Neural cell (in vitro differentiated cells): ENCODE measurements around the gene HIBADH. TPM values are rescaled to one million over a fixed set of nuclear protein-coding genes. Genes with fewer than 3 reads are reported as not detected.

Experiments used
- H2AFZ ChIP-seq: fragments of 200-600, 300-800 bp; sonication (generic), shearing (Covaris generic); 2 replicates; pipeline ENCODE4 v1.6.0; 2014; ENCODE audit warnings: low read depth, mild to moderate bottlenecking, antibody characterized with exemption, low read length, moderate library complexity
- H3F3A ChIP-seq: fragments of 200-600 bp; shearing (Covaris generic); 2 replicates; pipeline ENCODE4 v1.6.1; 2016; ENCODE audit warnings: mild to moderate bottlenecking, moderate library complexity, mixed read lengths, antibody characterized with exemption, low read length; ENCODE audit not compliant: insufficient read depth, poor library complexity, severe bottlenecking
- H3K27ac ChIP-seq: fragments of 200-600, 300-800 bp; sonication (generic), shearing (Covaris generic); 2 replicates; pipeline ENCODE4 v1.5.1; 2014; ENCODE audit warnings: mild to moderate bottlenecking, low read length, moderate library complexity
- H3K27me3 ChIP-seq: fragments of 300-800, 200-600 bp; sonication (generic), shearing (Covaris generic); 2 replicates; pipeline ENCODE4 v1.6.0; 2014; ENCODE audit warnings: mild to moderate bottlenecking, low read depth, low read length, moderate library complexity; ENCODE audit not compliant: insufficient read depth
- H3K36me3 ChIP-seq: fragments of 300-800, 200-600 bp; sonication (generic), shearing (Covaris generic); 2 replicates; pipeline ENCODE4 v1.5.1; 2014; ENCODE audit warnings: mild to moderate bottlenecking, antibody characterized with exemption, low read length, moderate library complexity; ENCODE audit not compliant: insufficient read depth
- H3K4me2 ChIP-seq: fragments of 300-800, 200-600 bp; sonication (generic), shearing (Covaris generic); 2 replicates; pipeline ENCODE4 v1.6.0; 2014; ENCODE audit warnings: mild to moderate bottlenecking, low read length
- H3K4me3 ChIP-seq: fragments of 300-800, 200-600 bp; sonication (generic), shearing (Covaris generic); 2 replicates; pipeline ENCODE4 v1.5.1; 2014; ENCODE audit warnings: mild to moderate bottlenecking, low read length, moderate library complexity
- H3K79me2 ChIP-seq: fragments of 200-600 bp; shearing (Covaris generic); replicated peaks from 2 replicates; pipeline ENCODE4 v1.6.0; 2014; ENCODE audit warnings: mild to moderate bottlenecking, low read length, moderate library complexity; ENCODE audit not compliant: insufficient read depth
- H3K9ac ChIP-seq: fragments of 300-800, 200-600 bp; sonication (generic), shearing (Covaris generic); 2 replicates; pipeline ENCODE4 v1.6.1; 2016; ENCODE audit warnings: mild to moderate bottlenecking, low read length, mixed read lengths
- H3K9me2 ChIP-seq: fragments of 200-600 bp; shearing (Covaris generic); 2 replicates; pipeline ENCODE4 v1.6.1; 2016; ENCODE audit warnings: mild to moderate bottlenecking, low read length, mixed read lengths; ENCODE audit not compliant: insufficient read depth
- H3K9me3 ChIP-seq: fragments of 200-600, 300-800 bp; sonication (generic), shearing (Covaris generic); 2 replicates; pipeline ENCODE4 v1.6.1; 2016; ENCODE audit warnings: mild to moderate bottlenecking, mixed run types, low read length, moderate library complexity, mixed read lengths
- H4K20me1 ChIP-seq: fragments of 200-600 bp; shearing (Covaris generic); 2 replicates; pipeline ENCODE4 v1.6.1; 2016; ENCODE audit warnings: mild to moderate bottlenecking, mixed run types; ENCODE audit not compliant: insufficient read depth
- EP300 ChIP-seq: fragments of 450-650 bp; conservative IDR thresholded peaks from 2 replicates; pipeline ENCODE4 v1.6.1; 2014; ENCODE audit warnings: antibody characterized with exemption, mild to moderate bottlenecking, moderate library complexity; ENCODE audit not compliant: poor library complexity, severe bottlenecking
- EZH2 ChIP-seq: fragments of 200-600, 300-800 bp; shearing (Covaris generic), sonication (generic); IDR thresholded peaks from 2 replicates; pipeline ENCODE4 v1.6.1; 2014; ENCODE audit warnings: antibody characterized with exemption, low read length, borderline replicate concordance, mild to moderate bottlenecking; ENCODE audit not compliant: insufficient read depth, poor library complexity, severe bottlenecking
- MXI1 ChIP-seq: fragments of 450-650 bp; conservative IDR thresholded peaks from 2 replicates; pipeline ENCODE4 v1.6.1; 2014; ENCODE audit warnings: antibody characterized with exemption, mild to moderate bottlenecking; ENCODE audit not compliant: poor library complexity, severe bottlenecking
- POLR2AphosphoS5 ChIP-seq: IDR thresholded peaks from 2 replicates; pipeline ENCODE4 v1.6.1; 2012
- RAD21 ChIP-seq: fragments of 450-650 bp; conservative IDR thresholded peaks from 2 replicates; pipeline ENCODE4 v1.6.1; 2014; ENCODE audit warnings: antibody characterized with exemption, mild to moderate bottlenecking, moderate library complexity
- SMC3 ChIP-seq: fragments of 450-650 bp; conservative IDR thresholded peaks from 2 replicates; pipeline ENCODE4 v1.6.1; 2014; ENCODE audit warnings: antibody characterized with exemption, mild to moderate bottlenecking, moderate library complexity; ENCODE audit not compliant: poor library complexity
- TAF1 ChIP-seq: IDR thresholded peaks from 2 replicates; pipeline ENCODE4 v1.6.1; 2012; ENCODE audit warnings: low read depth
- polyA plus RNA-seq: library from polyadenylated mRNA; depleted of rRNA; stranded (reverse); fragments of >200 nt; gene quantifications from 2 replicates; pipeline ENCODE4 v1.2.3, GENCODE V29; 2014
- TF ChIP-seq, protein P1 (sequence below): IDR thresholded peaks from 2 replicates; pipeline ENCODE4 v1.6.1; 2012; ENCODE audit warnings: borderline replicate concordance
- TF ChIP-seq, protein P2 (sequence below): fragments of 450-650 bp; IDR thresholded peaks from 2 replicates; pipeline ENCODE4 v1.5.1; 2014; ENCODE audit warnings: antibody characterized with exemption, mild to moderate bottlenecking, moderate library complexity; ENCODE audit not compliant: poor library complexity, severe bottlenecking

The HIBADH gene
- polyA plus RNA-seq, 1 donor from 2014 or later: 14.4 TPM

DNA sequence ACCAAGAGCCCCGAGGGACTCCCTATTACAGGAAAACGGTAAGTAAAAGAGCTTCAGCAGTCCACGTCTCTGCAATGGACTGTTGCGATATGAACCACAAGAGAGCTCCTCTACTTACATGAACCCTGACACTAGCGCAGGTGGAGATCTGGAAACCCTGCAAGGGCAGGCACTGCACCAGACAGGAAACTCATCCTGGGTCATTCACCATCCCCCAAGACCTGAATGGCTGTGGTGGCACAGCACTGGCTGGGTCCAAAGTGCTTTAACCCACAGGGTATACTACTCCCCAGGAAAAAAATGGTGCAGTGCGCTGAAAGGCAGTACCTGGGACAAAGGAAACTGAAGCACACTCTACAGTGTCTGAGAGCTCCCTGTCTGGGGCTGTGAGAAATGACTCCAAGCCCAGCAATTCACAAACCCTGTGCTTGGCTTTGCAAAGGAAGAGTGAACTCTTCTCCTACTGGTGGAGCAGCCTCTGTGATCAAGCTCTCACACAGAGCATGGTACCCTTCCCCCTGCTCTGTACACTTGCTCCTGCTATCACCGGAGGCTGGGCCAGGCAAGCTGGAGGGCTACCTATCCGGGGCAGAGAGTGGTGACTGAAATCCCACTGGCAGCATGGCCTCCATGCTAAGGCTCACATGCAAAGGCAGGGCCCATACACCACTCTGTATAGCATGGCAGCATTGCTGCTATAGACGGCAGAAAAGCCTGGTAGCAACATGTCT is 44.9 kb downstream of the HIBADH start:
- Histone ChIP-seq H3K36me3 (no peaks in the 10 kb centered on the region), H3K9ac (no peak overlapping the region), H3K9me3 (peaks cover 10% of the 10 kb centered on the region), H2AFZ (no peak overlapping the region), H3K27me3 (no peaks in the 10 kb centered on the region), H3K4me3 (no peak overlapping the region), H3K9me2 (no peaks in the 10 kb centered on the region), H3F3A (no peaks in the 10 kb centered on the region), H3K79me2 (no peaks in the 10 kb centered on the region), H4K20me1 (no peaks in the 10 kb centered on the region), H3K4me2 (no peak overlapping the region), H3K27ac (no peak overlapping the region)
- TF ChIP-seq SMC3 (no peak), TAF1 (no peak), POLR2AphosphoS5 (no peak), EP300 (no peak)
- TF ChIP-seq, protein P1, sequence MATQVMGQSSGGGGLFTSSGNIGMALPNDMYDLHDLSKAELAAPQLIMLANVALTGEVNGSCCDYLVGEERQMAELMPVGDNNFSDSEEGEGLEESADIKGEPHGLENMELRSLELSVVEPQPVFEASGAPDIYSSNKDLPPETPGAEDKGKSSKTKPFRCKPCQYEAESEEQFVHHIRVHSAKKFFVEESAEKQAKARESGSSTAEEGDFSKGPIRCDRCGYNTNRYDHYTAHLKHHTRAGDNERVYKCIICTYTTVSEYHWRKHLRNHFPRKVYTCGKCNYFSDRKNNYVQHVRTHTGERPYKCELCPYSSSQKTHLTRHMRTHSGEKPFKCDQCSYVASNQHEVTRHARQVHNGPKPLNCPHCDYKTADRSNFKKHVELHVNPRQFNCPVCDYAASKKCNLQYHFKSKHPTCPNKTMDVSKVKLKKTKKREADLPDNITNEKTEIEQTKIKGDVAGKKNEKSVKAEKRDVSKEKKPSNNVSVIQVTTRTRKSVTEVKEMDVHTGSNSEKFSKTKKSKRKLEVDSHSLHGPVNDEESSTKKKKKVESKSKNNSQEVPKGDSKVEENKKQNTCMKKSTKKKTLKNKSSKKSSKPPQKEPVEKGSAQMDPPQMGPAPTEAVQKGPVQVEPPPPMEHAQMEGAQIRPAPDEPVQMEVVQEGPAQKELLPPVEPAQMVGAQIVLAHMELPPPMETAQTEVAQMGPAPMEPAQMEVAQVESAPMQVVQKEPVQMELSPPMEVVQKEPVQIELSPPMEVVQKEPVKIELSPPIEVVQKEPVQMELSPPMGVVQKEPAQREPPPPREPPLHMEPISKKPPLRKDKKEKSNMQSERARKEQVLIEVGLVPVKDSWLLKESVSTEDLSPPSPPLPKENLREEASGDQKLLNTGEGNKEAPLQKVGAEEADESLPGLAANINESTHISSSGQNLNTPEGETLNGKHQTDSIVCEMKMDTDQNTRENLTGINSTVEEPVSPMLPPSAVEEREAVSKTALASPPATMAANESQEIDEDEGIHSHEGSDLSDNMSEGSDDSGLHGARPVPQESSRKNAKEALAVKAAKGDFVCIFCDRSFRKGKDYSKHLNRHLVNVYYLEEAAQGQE: no peak

DNA sequence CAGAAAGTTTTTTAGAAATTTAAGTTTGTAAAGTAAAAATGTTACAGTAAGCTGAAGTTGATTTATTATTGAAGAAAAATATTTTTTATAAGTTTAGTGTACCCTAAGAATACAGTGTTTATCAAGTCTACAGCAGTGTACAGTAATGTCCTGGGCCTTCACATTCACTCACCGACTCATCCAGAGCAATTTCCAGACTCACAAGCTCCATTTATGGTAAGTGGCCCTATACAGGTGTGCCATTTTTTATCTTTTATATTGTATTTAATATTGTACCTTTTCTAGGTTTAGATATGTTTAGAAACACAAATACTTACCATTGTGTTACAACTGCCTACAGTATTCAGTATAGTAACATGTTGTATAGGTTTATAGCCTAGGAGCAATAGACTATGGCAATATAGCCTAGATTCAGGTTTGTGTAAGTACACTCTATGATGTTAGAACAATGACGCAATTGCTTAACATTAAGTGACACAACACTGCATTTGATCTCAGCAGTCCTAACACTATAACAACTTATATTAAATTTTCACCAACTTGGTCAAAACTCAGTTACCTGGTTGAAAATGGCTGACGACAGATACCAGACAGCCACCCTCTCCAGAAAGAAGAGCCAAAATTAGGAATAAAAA is 45.7 kb downstream of the HIBADH start:
- H3F3A ChIP-seq: no peaks in the 10 kb centered on the region
- H3K4me2 ChIP-seq: no peak overlapping the region
- no peak overlapping the region for H3K27ac ChIP-seq
- H3K27me3 ChIP-seq: no peaks in the 10 kb centered on the region
- H3K36me3 ChIP-seq: no peaks in the 10 kb centered on the region
- no peaks in the 10 kb centered on the region for H4K20me1 ChIP-seq
- H3K9ac ChIP-seq: no peak overlapping the region
- H2AFZ ChIP-seq: no peak overlapping the region
- no peak overlapping the region for H3K4me3 ChIP-seq
- H3K79me2 ChIP-seq: no peaks in the 10 kb centered on the region
- TF ChIP-seq SMC3 (no peak), MXI1 (no peak), POLR2AphosphoS5 (no peak), EZH2 (no peak), RAD21 (no peak), TAF1 (no peak), EP300 (no peak)
- TF ChIP-seq, protein P2, sequence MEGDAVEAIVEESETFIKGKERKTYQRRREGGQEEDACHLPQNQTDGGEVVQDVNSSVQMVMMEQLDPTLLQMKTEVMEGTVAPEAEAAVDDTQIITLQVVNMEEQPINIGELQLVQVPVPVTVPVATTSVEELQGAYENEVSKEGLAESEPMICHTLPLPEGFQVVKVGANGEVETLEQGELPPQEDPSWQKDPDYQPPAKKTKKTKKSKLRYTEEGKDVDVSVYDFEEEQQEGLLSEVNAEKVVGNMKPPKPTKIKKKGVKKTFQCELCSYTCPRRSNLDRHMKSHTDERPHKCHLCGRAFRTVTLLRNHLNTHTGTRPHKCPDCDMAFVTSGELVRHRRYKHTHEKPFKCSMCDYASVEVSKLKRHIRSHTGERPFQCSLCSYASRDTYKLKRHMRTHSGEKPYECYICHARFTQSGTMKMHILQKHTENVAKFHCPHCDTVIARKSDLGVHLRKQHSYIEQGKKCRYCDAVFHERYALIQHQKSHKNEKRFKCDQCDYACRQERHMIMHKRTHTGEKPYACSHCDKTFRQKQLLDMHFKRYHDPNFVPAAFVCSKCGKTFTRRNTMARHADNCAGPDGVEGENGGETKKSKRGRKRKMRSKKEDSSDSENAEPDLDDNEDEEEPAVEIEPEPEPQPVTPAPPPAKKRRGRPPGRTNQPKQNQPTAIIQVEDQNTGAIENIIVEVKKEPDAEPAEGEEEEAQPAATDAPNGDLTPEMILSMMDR: no peak
- TF ChIP-seq, protein P1: no peak
- H3K9me3 ChIP-seq: peaks cover 10% of the 10 kb centered on the region
- H3K9me2 ChIP-seq: no peaks in the 10 kb centered on the region
